Measurements from ENCODE around the gene VEPH1. TPM values are rescaled to one million over a fixed set of nuclear protein-coding genes. Genes with fewer than 3 reads are reported as not detected.
"Not testable (repeated sequence)": the region's sequence is repeated elsewhere in the genome, so short reads cannot be mapped to it uniquely, and the experiment has no call there.

The VEPH1 gene
- polyA plus RNA-seq, 1 of the 3 experiments (the other 2 are of a cell fraction), result 6.0 TPM

DNA sequence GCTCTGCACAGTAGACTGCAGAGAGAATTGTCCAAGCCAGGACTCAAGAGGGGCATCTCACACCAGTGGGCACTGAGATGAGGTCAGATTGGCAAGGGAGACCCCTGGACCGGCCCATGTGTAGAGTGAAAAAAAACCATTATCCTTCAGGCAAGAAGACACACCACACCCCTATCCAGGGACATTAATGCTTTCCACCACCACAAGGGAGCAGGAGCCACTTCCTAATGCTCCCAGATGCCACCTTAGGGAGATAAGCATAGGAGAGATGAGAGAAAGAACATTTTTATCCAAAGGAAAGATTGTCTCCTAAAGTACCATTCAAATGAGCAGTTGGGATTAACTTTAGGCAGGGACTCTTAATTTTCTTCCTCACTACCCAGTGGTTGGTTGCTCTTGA lies 176.2 kb downstream of the VEPH1 start (continued):
- no peak for TF ChIP-seq YY1 (IDR thresholded peaks at IDR 0.05; ENCODE audit: low read depth)
- TF ChIP-seq RXRA (IDR thresholded peaks at IDR 0.05; ENCODE audit: borderline replicate concordance, low read depth), result no peak
- TF ChIP-seq GATA2 (CRISPR knock-in tag; IDR thresholded peaks at IDR 0.05), result no peak
- TF ChIP-seq SIN3A (IDR thresholded peaks at IDR 0.05; ENCODE audit: borderline replicate concordance, low read depth, low read length), result no peak
- no peak for TF ChIP-seq USF1 (IDR thresholded peaks at IDR 0.05; ENCODE audit: borderline replicate concordance, low read depth)
- no peak for TF ChIP-seq JUND (IDR thresholded peaks at IDR 0.05)

DNA sequence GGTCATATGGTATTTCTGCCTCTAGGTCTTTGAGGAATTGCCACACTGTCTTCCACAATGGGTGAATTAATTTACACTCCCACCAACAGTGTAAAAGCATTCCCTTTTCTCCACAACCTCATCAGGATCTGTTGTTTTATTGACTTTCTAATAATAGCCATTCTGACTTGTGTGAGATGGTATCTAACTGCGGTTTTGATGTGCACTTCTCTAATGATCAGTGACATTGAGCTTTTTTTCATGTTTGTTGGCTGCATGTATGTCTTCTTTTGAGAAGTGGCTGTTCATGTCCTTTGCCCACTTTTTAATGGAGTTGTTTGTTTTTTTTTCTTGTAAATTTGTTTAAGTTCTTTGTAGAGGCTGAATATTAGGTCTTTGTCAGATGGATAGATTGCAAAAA lies 178.3 kb downstream of the VEPH1 start:
- POLR2A ChIA-PET; H3K9me3 ChIP-seq; DNase-seq; H3K4me3 ChIP-seq (ENCODE audit: low read depth in 2 of 2, low read length in 1 of 2); H3K27me3 ChIP-seq (ENCODE audit: insufficient read depth); H3K9ac ChIP-seq; H3K4me1 ChIP-seq (ENCODE audit: control insufficient read depth in 1 of 2, insufficient read depth in 2 of 2, low read depth in 1 of 2, low read length in 1 of 2); H3K27ac ChIP-seq (ENCODE audit: low read depth in 2 of 2, low read length in 1 of 2); H2AFZ ChIP-seq (ENCODE audit: low read depth); H3K36me3 ChIP-seq (replicated peaks in 1 of 2; ENCODE audit: control insufficient read depth in 1 of 2, insufficient read depth in 2 of 2, low read length in 1 of 2); H4K20me1 ChIP-seq (ENCODE audit: insufficient read depth); H3K9me2 ChIP-seq; H3K4me2 ChIP-seq; H3F3A ChIP-seq (replicated peaks; ENCODE audit: insufficient read depth); CTCF ChIA-PET; H3K79me2 ChIP-seq (ENCODE audit: insufficient read depth): not testable (repeated sequence)
- WGBS (ENCODE audit: low lambda C conversion rate), result 76% methylated on average over 1 of the region's 1 CpG

DNA sequence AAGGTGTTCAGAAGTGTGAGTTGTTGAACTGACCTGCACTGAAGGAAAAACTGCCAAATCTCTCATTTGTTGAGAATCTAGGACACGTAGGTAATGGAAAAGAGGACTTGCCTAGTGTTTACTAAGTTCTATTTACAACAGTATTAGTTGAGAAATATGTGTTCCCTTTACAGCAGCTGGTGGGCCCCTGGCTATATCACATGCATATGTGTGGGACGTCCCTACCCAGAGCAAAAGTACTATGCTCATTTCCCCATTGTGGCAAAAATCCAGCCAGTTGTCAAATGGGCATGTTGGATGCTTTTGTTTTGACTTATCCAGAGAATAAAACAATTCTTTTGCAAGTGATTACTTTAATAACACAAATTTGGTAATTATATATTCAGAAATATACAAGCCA lies 179.9 kb downstream of the VEPH1 start:
- DNase-seq, result no peak
- Histone ChIP-seq H3F3A (replicated peaks; ENCODE audit: insufficient read depth) (no peaks in the 10 kb centered on the region), H3K4me2 (no peak overlapping the region), H3K9me2 (no peaks in the 10 kb centered on the region), H3K27me3 (ENCODE audit: insufficient read depth) (no peaks in the 10 kb centered on the region), H4K20me1 (ENCODE audit: insufficient read depth) (no peaks in the 10 kb centered on the region), H3K9ac (no peak overlapping the region), H3K9me3 (peaks cover 6% of the 10 kb centered on the region; the same call in 1 of the 2 replicates), H3K79me2 (ENCODE audit: insufficient read depth) (no peaks in the 10 kb centered on the region), H3K27ac (ENCODE audit: low read depth in 2 of 2, low read length in 1 of 2) (no peak overlapping the region), H2AFZ (ENCODE audit: low read depth) (no peak overlapping the region), H3K36me3 (replicated peaks in 1 of 2; ENCODE audit: control insufficient read depth in 1 of 2, insufficient read depth in 2 of 2, low read length in 1 of 2) (peaks cover 0 to 6% of the 10 kb centered on the region in 2 experiments), H3K4me1 (ENCODE audit: control insufficient read depth in 1 of 2, insufficient read depth in 2 of 2, low read depth in 1 of 2, low read length in 1 of 2) (peaks cover 0 to 2% of the 10 kb centered on the region in 2 experiments; a peak in 1 of 4 replicates), H3K4me3 (ENCODE audit: low read depth in 2 of 2, low read length in 1 of 2) (no peak overlapping the region)
- no peak for TF ChIP-seq RXRA (IDR thresholded peaks at IDR 0.05; ENCODE audit: borderline replicate concordance, low read depth)
- ChIA-PET POLR2A (no interaction called here), CTCF (interaction anchor here (0.9 kb wide), 1 partner anchor 10 kb away, joined by 3 read pairs; no protein-coding TSS in a partner anchor)
- WGBS (ENCODE audit: low lambda C conversion rate), result 78% methylated on average over 2 of the region's 2 CpGs

DNA sequence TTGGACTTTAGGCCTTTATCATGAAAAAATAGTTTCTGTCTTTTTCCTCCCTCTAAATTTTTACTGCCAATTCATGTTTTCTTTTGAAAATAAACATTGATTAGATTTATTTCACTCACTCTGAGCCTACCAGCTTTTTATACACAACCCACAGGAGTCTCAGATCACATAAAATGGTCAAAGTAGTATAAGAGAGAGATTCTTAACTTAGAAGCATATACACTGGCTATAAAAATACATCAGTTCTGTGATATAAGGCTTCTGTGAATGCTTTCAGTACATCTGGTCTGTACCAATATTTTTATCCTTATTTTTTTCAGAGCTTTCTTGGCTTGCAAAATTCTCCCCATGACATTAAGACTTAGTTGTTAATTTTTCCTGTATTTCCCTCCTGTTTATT lies 183.5 kb downstream of the VEPH1 start:
- H3K9me2 ChIP-seq, result no peaks in the 10 kb centered on the region
- no peaks in the 10 kb centered on the region for H3F3A ChIP-seq (replicated peaks; ENCODE audit: insufficient read depth)
- ChIA-PET CTCF (no interaction called here), POLR2A (no interaction called here)
- no peaks in the 10 kb centered on the region for H3K9me3 ChIP-seq
- H3K27me3 ChIP-seq (ENCODE audit: insufficient read depth), result no peaks in the 10 kb centered on the region
- no peaks in the 10 kb centered on the region for H3K79me2 ChIP-seq (ENCODE audit: insufficient read depth)
- no peak overlapping the region for H3K4me2 ChIP-seq
- no peak overlapping the region for H3K27ac ChIP-seq (ENCODE audit: low read depth in 2 of 2, low read length in 1 of 2)
- TF ChIP-seq RCOR1 (IDR thresholded peaks at IDR 0.05; ENCODE audit: low read length) (no peak), FOXM1 (IDR thresholded peaks at IDR 0.05; ENCODE audit: low read depth) (no peak), YY1 (IDR thresholded peaks at IDR 0.05; ENCODE audit: low read depth) (no peak), USF1 (IDR thresholded peaks at IDR 0.05; ENCODE audit: borderline replicate concordance, low read depth) (no peak), MEF2A (IDR thresholded peaks at IDR 0.05; ENCODE audit: borderline replicate concordance, low read depth) (no peak), SMC3 (IDR thresholded peaks at IDR 0.05; ENCODE audit: low read depth, low read length) (no peak), GABPA (IDR thresholded peaks at IDR 0.05; ENCODE audit: low read depth) (no peak), MXI1 (IDR thresholded peaks at IDR 0.05; ENCODE audit: low read depth, low read length) (no peak)
- no peak overlapping the region for H3K9ac ChIP-seq
- DNase-seq, result no peak
- H3K36me3 ChIP-seq (replicated peaks in 1 of 2; ENCODE audit: control insufficient read depth in 1 of 2, insufficient read depth in 2 of 2, low read length in 1 of 2), result peaks cover 0 to 5% of the 10 kb centered on the region in 2 experiments
- H3K4me1 ChIP-seq (ENCODE audit: control insufficient read depth in 1 of 2, insufficient read depth in 2 of 2, low read depth in 1 of 2, low read length in 1 of 2), result peaks cover 0 to 7% of the 10 kb centered on the region in 2 experiments; a peak in 2 of 4 replicates
- H4K20me1 ChIP-seq (ENCODE audit: insufficient read depth), result no peaks in the 10 kb centered on the region
- H2AFZ ChIP-seq (ENCODE audit: low read depth), result no peak overlapping the region
- H3K4me3 ChIP-seq (ENCODE audit: low read depth in 2 of 2, low read length in 1 of 2), result no peak overlapping the region

Data from SK-N-SH (cell line).